ENCODE data around the gene ZBTB24.
A peak's percentile ranks its signal among the peaks of the same experiment; 100 is the strongest.
"Not testable (repeated sequence)": the region's sequence is repeated elsewhere in the genome, so short reads cannot be mapped to it uniquely, and the experiment has no call there.

The ZBTB24 gene

GRCh38 chr6:109482905-109483734 is at the start of gene ZBTB24:
Gene ZBTB24 (minus strand): TSS chr6:109483219. CDS start chr6:109482026, 1,193 bp downstream.
- DNase-seq (ENCODE audit: insufficient read length, low spot score): peak; percentile 78
- no peak for FAIRE-seq

GRCh38 chr6:109531446-109531845 is 48.4 kb upstream of the ZBTB24 start:
- FAIRE-seq (no peak), DNase-seq (ENCODE audit: insufficient read length, low spot score) (no peak)

DNA sequence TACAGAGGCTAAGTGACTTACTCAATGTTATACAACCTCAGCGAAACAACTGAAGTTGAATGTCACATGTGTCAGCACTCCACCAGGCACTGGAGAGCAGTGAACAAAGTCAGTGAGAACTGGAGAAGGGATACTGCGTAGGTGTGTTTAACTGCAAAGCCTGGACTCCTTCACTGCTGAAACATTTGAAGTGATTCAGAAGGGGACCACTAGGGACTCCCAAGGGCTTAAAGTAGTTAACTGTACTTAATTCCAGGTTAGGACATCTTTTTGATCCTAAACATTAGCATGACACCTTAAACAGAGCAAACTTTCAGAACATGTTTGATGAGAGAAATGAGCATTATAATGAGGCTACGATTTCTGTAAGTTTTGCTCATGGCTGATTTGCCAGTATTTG is 45.0 kb upstream of the ZBTB24 start:
- DNase-seq (ENCODE audit: insufficient read length, low spot score) (peak; percentile 15), FAIRE-seq (no peak)

- FAIRE-seq (peak; percentile 44), DNase-seq (ENCODE audit: insufficient read length, low spot score) (peak; percentile 38)
Measured at GRCh38 chr6:109526905-109527628, 44.0 kb upstream of the ZBTB24 start.

DNA sequence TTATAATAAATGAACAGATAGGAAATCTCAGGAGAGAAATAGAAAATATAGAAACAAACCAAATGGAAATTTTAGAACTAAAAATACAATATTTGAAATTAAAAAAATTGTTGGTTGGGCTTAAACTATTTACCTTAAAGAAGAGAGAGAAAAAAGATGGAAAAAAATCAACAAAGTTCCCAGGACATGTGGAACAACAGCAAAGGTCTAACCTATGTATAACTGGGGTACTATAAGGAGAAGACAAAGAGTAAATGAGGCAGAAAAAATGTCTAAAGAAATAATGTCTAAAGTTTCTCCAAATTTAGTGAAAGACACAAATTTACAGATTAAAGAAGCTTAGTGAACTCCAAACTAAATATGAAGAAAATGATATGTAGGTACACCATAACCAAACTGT is 41.1 kb upstream of the ZBTB24 start:
- DNase-seq (ENCODE audit: insufficient read length, low spot score) (no peak), FAIRE-seq (no peak)

- no peak for DNase-seq (ENCODE audit: insufficient read length, low spot score)
- FAIRE-seq: no peak
Measured at GRCh38 chr6:109523478-109523877, 40.5 kb upstream of the ZBTB24 start.

GRCh38 chr6:109521080-109521479 is 38.1 kb upstream of the ZBTB24 start:
- no peak for DNase-seq (ENCODE audit: insufficient read length, low spot score)
- no peak for FAIRE-seq

GRCh38 chr6:109519647-109520046 is 36.6 kb upstream of the ZBTB24 start:
- not testable (repeated sequence) for FAIRE-seq; DNase-seq (ENCODE audit: insufficient read length, low spot score)

GRCh38 chr6:109516929-109517328 is 33.9 kb upstream of the ZBTB24 start:
- no peak for FAIRE-seq
- no peak for DNase-seq (ENCODE audit: insufficient read length, low spot score)

DNA sequence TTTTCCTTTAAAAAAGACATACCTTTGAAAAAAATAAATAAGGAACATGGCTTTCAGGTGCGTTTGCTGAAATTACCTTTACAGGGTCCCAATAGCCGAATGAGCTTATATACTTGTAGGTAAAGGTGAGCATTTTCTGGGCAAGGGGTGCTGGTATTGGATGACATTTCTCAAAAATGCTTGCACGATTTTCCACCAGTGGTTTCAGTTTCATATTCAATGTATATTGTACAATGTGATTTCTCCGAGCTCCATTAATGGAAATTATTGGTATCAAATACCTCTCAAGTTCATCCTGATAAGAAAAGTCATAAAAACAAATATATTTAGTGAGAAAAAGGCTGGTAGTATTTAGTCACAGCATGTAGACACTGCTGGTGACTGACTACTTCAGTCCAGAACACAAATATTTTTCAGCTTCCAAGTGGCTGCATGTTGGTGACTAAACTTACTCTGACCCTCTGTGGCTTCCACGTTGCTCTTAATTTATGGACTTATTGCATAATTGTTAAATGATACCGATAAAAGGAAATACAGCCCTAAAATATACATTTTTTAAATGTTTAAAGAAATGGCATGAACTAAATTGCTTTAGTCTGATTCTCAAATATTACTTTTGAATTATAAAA is 32.9 kb upstream of the ZBTB24 start:
- FAIRE-seq (no peak), DNase-seq (ENCODE audit: insufficient read length, low spot score) (no peak)

DNA sequence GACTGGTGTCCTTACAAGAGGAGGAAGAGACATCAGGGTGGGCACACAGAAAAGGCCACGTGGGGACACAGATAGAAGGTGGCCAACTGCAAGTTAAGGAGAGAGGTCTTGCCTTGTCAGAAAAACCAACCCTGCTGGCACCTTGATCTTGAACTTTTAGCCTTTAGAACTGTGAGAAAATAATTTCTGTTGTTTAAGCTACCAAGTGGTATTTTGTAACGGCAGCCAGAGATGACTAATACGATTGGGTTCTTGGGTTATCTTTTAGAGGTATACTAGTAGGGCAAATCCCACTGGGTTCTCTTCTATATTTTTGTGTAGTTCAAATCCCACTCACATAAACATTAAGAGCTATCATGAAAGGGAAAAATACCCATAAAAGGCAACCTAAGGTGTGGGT is 31.9 kb upstream of the ZBTB24 start:
- FAIRE-seq: no peak

DNA sequence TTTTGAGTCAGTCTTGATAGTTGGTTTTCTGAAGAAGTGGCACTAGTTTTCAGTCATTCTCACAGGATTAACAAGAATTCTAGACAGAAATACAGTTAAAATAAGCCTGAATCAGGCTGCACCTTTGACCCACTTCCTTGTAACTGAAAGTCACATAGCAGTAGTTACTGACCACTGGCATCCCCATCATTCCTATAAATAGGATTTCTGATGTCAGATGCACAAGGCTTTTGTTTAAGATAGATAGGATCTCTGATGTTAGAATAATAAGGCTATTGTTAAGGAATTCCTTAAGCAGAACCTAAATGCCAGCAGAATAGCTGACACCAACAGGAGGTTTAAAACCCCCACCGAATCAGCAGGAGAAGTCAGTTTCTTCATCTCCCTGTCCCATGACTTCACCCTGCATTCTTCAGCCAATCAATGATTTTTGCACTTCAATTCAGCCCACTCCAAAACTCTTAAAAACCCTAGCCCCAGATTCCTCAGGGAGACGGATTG is 30.6 kb upstream of the ZBTB24 start:
- DNase-seq (ENCODE audit: insufficient read length, low spot score) (no peak), FAIRE-seq (no peak)

More for the DNA sequence above, 31.9 kb upstream of the ZBTB24 start:
- no peak for DNase-seq (ENCODE audit: insufficient read length, low spot score)

DNA sequence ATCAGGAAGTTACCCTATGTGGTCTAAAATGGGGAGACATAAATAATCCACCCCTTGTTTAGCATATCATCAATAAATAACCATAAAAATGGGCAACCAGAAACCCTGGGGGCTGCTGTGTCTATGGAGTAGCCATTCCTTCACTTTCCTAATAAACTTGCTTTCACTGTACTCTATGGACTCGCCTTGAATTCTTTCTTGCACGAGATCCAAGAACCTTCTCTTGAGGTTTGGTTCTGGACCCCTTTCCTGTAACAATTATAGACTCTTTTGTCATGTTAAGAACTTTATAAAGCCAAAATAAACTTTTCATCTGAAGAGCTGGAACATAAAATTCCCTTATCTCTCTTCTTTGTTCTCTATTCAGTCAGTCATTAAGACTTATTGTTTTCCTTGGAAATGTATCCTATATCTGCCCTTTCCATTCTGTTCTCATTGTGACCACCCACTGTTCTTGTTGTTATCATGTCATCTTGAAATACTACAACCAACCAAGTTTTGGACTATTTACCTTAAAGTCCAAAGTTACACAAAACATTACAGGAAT is 29.3 kb upstream of the ZBTB24 start:
- DNase-seq (ENCODE audit: insufficient read length, low spot score) (no peak), FAIRE-seq (no peak)

DNA sequence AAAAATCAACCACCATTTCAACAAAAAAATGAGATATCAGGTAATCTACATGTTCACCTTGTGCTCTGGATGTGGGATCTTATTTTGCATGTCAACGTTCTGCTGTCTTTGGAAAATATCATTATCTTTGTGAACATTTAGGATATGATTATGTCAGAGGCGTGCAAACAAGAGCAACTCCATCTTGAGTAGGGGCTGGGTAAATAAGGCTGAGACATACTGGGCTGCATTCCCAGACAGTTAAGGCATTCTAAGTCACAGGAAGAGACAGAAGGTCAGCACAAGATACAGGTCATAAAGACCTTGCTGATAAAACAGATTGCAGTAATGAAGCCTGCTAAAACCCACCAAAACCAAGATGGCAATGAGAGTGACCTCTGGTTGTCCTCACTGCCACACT is 28.8 kb upstream of the ZBTB24 start:
- DNase-seq (ENCODE audit: insufficient read length, low spot score) (no peak), FAIRE-seq (no peak)

- no peak for FAIRE-seq
Measured at GRCh38 chr6:109510358-109510757, 27.3 kb upstream of the ZBTB24 start.

GRCh38 chr6:109508166-109508860 is 25.3 kb upstream of the ZBTB24 start:
- FAIRE-seq: no peak
- DNase-seq (ENCODE audit: insufficient read length, low spot score): no peak

More at GRCh38 chr6:109510358-109510757, 27.3 kb upstream of the ZBTB24 start:
- DNase-seq (ENCODE audit: insufficient read length, low spot score): no peak

- FAIRE-seq: no peak
- no peak for DNase-seq (ENCODE audit: insufficient read length, low spot score)
Measured at GRCh38 chr6:109507490-109508072, 24.6 kb upstream of the ZBTB24 start.

DNA sequence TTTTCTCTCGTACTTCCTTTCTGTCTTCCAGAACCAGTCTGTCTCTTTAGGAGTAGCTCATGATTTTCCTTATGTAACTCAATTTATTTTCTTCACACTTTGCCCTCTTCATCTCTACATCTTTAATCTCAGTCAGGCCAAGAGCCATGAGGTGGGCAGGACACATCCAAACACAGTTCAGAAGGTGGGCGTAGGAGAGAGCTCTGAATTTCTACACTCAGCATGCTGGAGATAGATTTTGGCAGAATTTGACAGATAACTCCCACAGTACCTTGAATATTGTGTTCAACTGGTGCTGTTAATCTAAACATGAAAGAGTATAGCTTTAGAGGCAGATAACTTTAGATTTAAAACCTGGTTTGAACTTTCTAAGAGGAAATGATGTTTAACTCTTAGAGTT is 23.8 kb upstream of the ZBTB24 start:
- FAIRE-seq (no peak), DNase-seq (ENCODE audit: insufficient read length, low spot score) (no peak)

GRCh38 chr6:109506314-109506713 is 23.3 kb upstream of the ZBTB24 start:
- DNase-seq (ENCODE audit: insufficient read length, low spot score) (no peak), FAIRE-seq (no peak)
